Esophagus squamous epithelium (tissue), 5 donors: ENCODE results near the gene DES. TPM values are rescaled to one million over a fixed set of nuclear protein-coding genes. Genes with fewer than 3 reads are reported as not detected.
A peak's percentile ranks its signal among the peaks of the same experiment; 100 is the strongest.

Experiments
- DNase-seq: peaks from one replicate; lab custom pipeline; 2025; lab: John Stamatoyannopoulos, UW
- H3K27ac ChIP-seq, 4 donors: fragments of 200-600 bp; sonication (generic); one replicate each; pipeline ENCODE4 v1.5.1; 2016 to 2019; ENCODE audit warnings: mild to moderate bottlenecking in 1 of 4
- H3K27me3 ChIP-seq, 4 donors: fragments of 200-600 bp; sonication (generic); 1 replicate in 3 of 4; 2 replicates in 1 of 4; pipeline versions ENCODE4 v1.5.1 to v1.6.0; 2017 to 2021; ENCODE audit warnings: antibody characterized with exemption in 1 of 4
- H3K36me3 ChIP-seq, 3 donors: fragments of 200-600 bp; sonication (generic); one replicate each; pipeline ENCODE4 v1.5.1; 2016 to 2019
- H3K4me1 ChIP-seq, 3 donors: fragments of 200-600 bp; sonication (generic); one replicate each; pipeline ENCODE4 v1.5.1; 2017 to 2019
- H3K4me3 ChIP-seq, 4 donors: fragments of 200-600 bp; sonication (generic); 1 replicate in 3 of 4; 2 replicates in 1 of 4; pipeline ENCODE4 v1.5.1; 2016 to 2019; ENCODE audit warnings: mild to moderate bottlenecking in 2 of 4, moderate library complexity in 1 of 4
- H3K9me3 ChIP-seq, 3 donors: fragments of 200-600 bp; sonication (generic); one replicate each; pipeline ENCODE4 v1.5.1; 2016 to 2019
- POLR2A ChIP-seq, 4 donors: fragments of 450-650 bp; IDR thresholded peaks; one replicate each; pipeline ENCODE4 v1.6.1; 2017; ENCODE audit warnings: antibody characterized with exemption in 4 of 4, mild to moderate bottlenecking in 4 of 4, moderate library complexity in 3 of 4
- WGBS, 2 donors: methylation state at CpG; one replicate each; pipeline ENCODE4 v1.1.5; 2018; 5-methylcytosine and 5-hydroxymethylcytosine counted together
- intact Hi-C: fragments of 100-400 bp; cut with DNase I; formaldehyde crosslinking; loops from one replicate; pipeline ENCODE4 v1.15.0; 2022
- total RNA-seq, 4 donors: library from RNA; depleted of rRNA; stranded (reverse); fragments of >200 nt; gene quantifications; one replicate each; pipeline ENCODE4 v1.1.0, GENCODE V29; 2016
- TF ChIP-seq, protein P1 (sequence below), 6 experiments: fragments of 450-650 bp in 4 of 6; fragments of 200-600 bp in 2 of 6; sonication (generic) in 2 of 6; IDR thresholded peaks; one replicate each; pipeline ENCODE4 v1.5.1; 2016 to 2019; ENCODE audit warnings: antibody characterized with exemption in 6 of 6, mild to moderate bottlenecking in 4 of 6, moderate library complexity in 4 of 6
- donor health status: DM: yes; HTN: yes; CAD: no.

The DES gene
- total RNA-seq, 4 donors from 2014 or later: 120 to 2,698 (median 303) TPM

DNA sequence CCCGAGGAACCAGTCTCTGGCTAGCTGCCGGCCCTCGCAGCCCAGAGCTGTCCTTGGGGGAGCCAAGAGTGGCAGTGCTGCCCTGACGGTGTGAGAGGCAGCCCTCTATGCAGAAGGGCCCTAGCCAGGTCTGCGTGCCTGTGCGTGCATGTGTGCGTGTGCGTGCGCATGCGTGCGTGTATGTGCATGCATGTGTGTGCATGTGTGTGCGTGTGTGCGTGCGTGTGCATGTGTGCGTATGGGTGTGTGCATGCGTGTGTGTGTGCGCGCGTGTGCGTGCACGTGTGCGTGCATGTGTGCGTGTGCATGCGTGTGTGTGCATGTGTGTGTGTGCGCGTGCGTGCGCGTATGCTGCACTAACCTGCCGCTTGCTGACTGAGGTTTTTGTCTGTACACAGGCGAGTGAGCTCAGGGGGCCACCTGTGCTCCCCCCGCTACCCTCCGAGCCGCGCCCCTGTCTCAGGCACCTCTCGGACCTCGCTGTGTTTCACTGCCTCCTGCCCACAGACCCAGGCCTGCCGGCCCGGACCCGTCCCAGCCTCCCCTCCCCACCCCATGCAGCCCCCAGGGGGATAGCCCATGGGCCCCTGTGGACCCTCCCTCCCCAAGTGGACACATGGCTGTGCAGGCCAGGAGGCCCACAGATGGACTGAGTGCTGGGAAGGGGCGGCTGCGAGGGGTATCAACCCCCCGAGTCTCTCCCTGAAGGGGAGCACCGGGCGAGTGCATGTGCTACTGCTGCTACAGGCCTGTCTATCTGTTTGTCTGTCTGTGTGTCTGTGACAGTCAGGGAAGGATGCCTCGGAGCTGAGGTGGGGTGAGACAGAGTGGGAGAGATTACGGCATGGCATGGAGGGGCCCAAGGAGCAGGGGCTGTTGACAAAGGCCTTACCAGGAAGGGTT, 47.7 kb downstream of the DES start:
- H3K4me1 ChIP-seq: peaks cover 0 to 28% (median 6%) of the 10 kb centered on the region in 3 donors
- 71 to 84% methylated on average over 19 to 35 of the region's 47 CpGs for WGBS, 2 donors
- DNase-seq: no peak
- H3K36me3 ChIP-seq: peaks cover 0 to 12% (median 0%) of the 10 kb centered on the region in 3 donors
- H3K27ac ChIP-seq: peak overlapping the region in 1 of 4 donors; percentile 0
- H3K9me3 ChIP-seq: no peaks in the 10 kb centered on the region
- peaks cover 0 to 4% (median 0%) of the 10 kb centered on the region in 4 donors for H3K27me3 ChIP-seq
- intact Hi-C loops: no loop called here
- H3K4me3 ChIP-seq: no peak overlapping the region
- TF ChIP-seq POLR2A (IDR thresholded peaks at IDR 0.05): no peak
- TF ChIP-seq, protein P1, sequence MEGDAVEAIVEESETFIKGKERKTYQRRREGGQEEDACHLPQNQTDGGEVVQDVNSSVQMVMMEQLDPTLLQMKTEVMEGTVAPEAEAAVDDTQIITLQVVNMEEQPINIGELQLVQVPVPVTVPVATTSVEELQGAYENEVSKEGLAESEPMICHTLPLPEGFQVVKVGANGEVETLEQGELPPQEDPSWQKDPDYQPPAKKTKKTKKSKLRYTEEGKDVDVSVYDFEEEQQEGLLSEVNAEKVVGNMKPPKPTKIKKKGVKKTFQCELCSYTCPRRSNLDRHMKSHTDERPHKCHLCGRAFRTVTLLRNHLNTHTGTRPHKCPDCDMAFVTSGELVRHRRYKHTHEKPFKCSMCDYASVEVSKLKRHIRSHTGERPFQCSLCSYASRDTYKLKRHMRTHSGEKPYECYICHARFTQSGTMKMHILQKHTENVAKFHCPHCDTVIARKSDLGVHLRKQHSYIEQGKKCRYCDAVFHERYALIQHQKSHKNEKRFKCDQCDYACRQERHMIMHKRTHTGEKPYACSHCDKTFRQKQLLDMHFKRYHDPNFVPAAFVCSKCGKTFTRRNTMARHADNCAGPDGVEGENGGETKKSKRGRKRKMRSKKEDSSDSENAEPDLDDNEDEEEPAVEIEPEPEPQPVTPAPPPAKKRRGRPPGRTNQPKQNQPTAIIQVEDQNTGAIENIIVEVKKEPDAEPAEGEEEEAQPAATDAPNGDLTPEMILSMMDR (IDR thresholded peaks at IDR 0.05): no peak

DNA sequence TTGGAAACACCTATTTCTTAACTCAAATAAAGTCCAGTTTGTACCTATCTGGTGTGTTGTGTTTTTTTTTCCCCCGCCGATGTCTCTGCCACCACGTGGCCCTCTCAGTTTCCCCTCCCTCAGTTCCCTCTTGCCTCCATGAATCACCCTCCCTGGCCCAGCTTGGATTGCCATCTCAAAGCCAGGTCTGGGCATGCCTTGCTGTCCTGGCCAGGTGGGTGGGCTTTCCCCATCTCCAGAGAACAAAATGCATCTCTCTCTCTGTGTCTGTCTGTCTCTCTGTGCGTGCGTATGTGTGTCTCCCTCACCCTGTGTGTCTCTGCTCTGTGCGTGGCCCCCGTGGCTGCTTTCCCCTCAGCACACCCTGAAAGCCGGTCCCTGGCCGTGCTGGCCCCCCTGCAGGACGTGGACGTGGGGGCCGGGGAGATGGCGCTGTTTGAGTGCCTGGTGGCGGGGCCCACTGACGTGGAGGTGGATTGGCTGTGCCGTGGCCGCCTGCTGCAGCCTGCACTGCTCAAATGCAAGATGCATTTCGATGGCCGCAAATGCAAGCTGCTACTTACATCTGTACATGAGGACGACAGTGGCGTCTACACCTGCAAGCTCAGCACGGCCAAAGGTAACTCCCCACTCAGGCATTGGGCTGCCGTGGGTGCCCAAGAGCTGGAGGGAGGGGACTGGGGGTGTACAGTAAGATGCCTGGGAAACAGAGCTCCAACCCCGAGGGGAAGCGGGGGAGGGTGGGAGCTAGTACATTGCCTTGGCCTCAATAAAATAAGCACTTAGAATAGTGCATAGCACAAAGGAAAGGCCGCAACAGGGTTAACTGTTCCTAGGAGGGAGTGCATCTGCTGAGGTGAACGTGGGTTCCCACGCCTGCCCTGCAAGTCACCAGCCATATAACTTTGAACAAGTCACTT, 48.9 kb downstream of the DES start:
- no peaks in the 10 kb centered on the region for H3K27me3 ChIP-seq
- no peaks in the 10 kb centered on the region for H3K9me3 ChIP-seq
- intact Hi-C loops: no loop called here
- peaks cover 0 to 17% (median 3%) of the 10 kb centered on the region in 3 donors for H3K4me1 ChIP-seq
- TF ChIP-seq, protein P1 (IDR thresholded peaks at IDR 0.05): no peak
- no peak for TF ChIP-seq POLR2A (IDR thresholded peaks at IDR 0.05)
- H3K4me3 ChIP-seq: no peak overlapping the region
- DNase-seq: no peak
- 48 to 62% methylated on average over 10 of the region's 28 CpGs for WGBS, 2 donors
- peak overlapping the region in 2 of 4 donors; percentile 0 to 34 for H3K27ac ChIP-seq
- peaks cover 0 to 12% (median 0%) of the 10 kb centered on the region in 3 donors for H3K36me3 ChIP-seq

DNA sequence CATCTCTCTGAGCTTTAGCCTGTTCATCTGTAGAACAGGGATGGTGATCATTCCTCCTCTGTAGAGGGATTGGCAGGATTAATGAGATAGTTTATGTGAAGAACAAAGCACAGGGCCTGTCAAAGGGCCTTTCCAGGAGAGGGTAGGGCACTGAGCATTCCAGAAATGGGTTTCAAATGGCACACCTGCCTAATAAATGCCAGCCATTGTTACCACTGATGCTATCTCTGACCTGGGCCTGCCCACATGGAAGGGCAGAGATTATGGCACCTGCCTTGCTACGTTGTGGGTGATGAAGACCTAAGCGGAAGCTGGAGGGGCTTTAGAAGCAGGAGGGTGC, 49.5 kb downstream of the DES start:
- TF ChIP-seq POLR2A (IDR thresholded peaks at IDR 0.05): no peak
- TF ChIP-seq, protein P1 (IDR thresholded peaks at IDR 0.05): no peak
- H3K27me3 ChIP-seq: peaks cover 0 to 1% (median 0%) of the 10 kb centered on the region in 4 donors
- H3K4me3 ChIP-seq: no peak overlapping the region
- no peaks in the 10 kb centered on the region for H3K9me3 ChIP-seq
- H3K27ac ChIP-seq: peak overlapping the region in 2 of 4 donors; percentile 14 to 21
- WGBS, 2 donors: 67% methylated on average over 2 of the region's 2 CpGs
- no peak for DNase-seq
- intact Hi-C loops: no loop called here
- peaks cover 0 to 15% (median 3%) of the 10 kb centered on the region in 3 donors for H3K4me1 ChIP-seq
- peaks cover 0 to 12% (median 0%) of the 10 kb centered on the region in 3 donors for H3K36me3 ChIP-seq

DNA sequence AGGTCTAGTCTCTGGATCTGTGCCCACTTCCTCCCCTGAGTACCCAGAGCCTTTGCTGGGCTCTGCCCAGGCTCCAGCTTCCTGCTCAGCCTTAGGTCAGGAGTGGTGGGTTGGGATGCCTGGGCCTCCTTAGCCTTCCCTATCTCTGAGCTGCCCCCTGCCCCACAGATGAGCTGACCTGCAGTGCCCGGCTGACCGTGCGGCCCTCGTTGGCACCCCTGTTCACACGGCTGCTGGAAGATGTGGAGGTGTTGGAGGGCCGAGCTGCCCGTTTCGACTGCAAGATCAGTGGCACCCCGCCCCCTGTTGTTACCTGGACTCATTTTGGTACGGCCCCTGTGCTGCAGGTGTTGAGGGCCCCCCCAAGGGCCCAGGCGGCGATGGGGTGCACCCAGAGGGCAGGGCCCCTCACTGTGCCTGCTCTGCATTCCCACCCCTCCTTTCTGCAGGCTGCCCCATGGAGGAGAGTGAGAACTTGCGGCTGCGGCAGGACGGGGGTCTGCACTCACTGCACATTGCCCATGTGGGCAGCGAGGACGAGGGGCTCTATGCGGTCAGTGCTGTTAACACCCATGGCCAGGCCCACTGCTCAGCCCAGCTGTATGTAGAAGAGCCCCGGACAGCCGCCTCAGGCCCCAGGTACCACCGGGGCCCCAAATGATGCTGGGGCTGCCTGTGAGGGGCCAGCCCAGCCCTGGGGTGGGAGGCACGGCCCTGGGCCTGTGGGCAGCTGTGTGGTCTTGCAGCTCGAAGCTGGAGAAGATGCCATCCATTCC, 50.4 kb downstream of the DES start:
- TF ChIP-seq POLR2A (IDR thresholded peaks at IDR 0.05): no peak
- TF ChIP-seq, protein P1 (IDR thresholded peaks at IDR 0.05): no peak
- intact Hi-C loops: no loop called here
- 87 to 100% methylated on average over 3 of the region's 23 CpGs for WGBS, 2 donors
- DNase-seq: no peak
- H3K36me3 ChIP-seq: peaks cover 0 to 12% (median 0%) of the 10 kb centered on the region in 3 donors
- H3K9me3 ChIP-seq: no peaks in the 10 kb centered on the region
- H3K4me1 ChIP-seq: peaks cover 0 to 15% (median 3%) of the 10 kb centered on the region in 3 donors
- peak overlapping the region in 2 of 4 donors; percentile 21 to 28 for H3K27ac ChIP-seq
- no peak overlapping the region for H3K4me3 ChIP-seq
- peaks cover 0 to 10% (median 0%) of the 10 kb centered on the region in 4 donors for H3K27me3 ChIP-seq
